MG63 (cell line): ENCODE measurements around the gene APOBEC3H. TPM values are rescaled to one million over a fixed set of nuclear protein-coding genes. Genes with fewer than 3 reads are reported as not detected.

Experiments used
- DNase-seq: peaks from one replicate; pipeline ENCODE4 v3.0.0-alpha.2; 2020
- H3K27me3 ChIP-seq: fragments of 250-450 bp; sonication (Bioruptor Pico); 2 replicates; pipeline ENCODE4 v1.5.1; 2020; ENCODE audit warnings: mild to moderate bottlenecking, moderate library complexity
- H3K36me3 ChIP-seq: fragments of 250-450 bp; sonication (Bioruptor Pico); 2 replicates; pipeline ENCODE4 v1.5.1; 2020; ENCODE audit warnings: mild to moderate bottlenecking, moderate library complexity
- H3K4me3 ChIP-seq: fragments of 250-450 bp; sonication (Bioruptor Pico); 2 replicates; pipeline ENCODE4 v1.5.1; 2020; ENCODE audit warnings: mild to moderate bottlenecking, moderate library complexity
- H3K9me3 ChIP-seq: fragments of 250-450 bp; sonication (Bioruptor Pico); 2 replicates; pipeline ENCODE4 v1.5.1; 2020; ENCODE audit warnings: mild to moderate bottlenecking, moderate library complexity
- total RNA-seq: library from RNA; depleted of rRNA; stranded (reverse); fragments of >200 nt; shearing (Covaris generic); gene quantifications from 2 replicates; pipeline ENCODE4 v1.2.3, GENCODE V29; 2014; ENCODE audit warnings: low replicate concordance

Gene APOBEC3H
- total RNA-seq, 1 experiment from 2014 or later: not detected

- Histone ChIP-seq H3K36me3 (no peaks in the 10 kb centered on the region), H3K27me3 (no peaks in the 10 kb centered on the region), H3K4me3 (no peak overlapping the region), H3K9me3 (no peaks in the 10 kb centered on the region)
- DNase-seq: no peak
These were observed 45.1 kb downstream of the APOBEC3H start for GRCh38 chr22:39142088-39142680.

GRCh38 chr22:39144101-39144767 lies 47.2 kb downstream of the APOBEC3H start:
- Histone ChIP-seq H3K4me3 (peak overlapping the region; percentile 81), H3K9me3 (no peaks in the 10 kb centered on the region)
- DNase-seq: peak; percentile 40

GRCh38 chr22:39146256-39147101 lies 49.4 kb downstream of the APOBEC3H start:
- no peak for DNase-seq
- Histone ChIP-seq H3K9me3 (no peaks in the 10 kb centered on the region), H3K27me3 (no peaks in the 10 kb centered on the region), H3K4me3 (no peak overlapping the region; the same call in 1 of the 2 replicates), H3K36me3 (no peaks in the 10 kb centered on the region)

More at GRCh38 chr22:39144101-39144767, 47.2 kb downstream of the APOBEC3H start:
- no peaks in the 10 kb centered on the region for H3K36me3 ChIP-seq
- H3K27me3 ChIP-seq: no peaks in the 10 kb centered on the region

- Histone ChIP-seq H3K9me3 (no peaks in the 10 kb centered on the region), H3K36me3 (no peaks in the 10 kb centered on the region), H3K4me3 (no peak overlapping the region), H3K27me3 (no peaks in the 10 kb centered on the region)
- DNase-seq: no peak
These were observed 50.4 kb downstream of the APOBEC3H start for GRCh38 chr22:39147335-39148025.

GRCh38 chr22:39148026-39148726 lies 51.1 kb downstream of the APOBEC3H start:
- Histone ChIP-seq H3K4me3 (no peak overlapping the region), H3K9me3 (no peaks in the 10 kb centered on the region), H3K36me3 (no peaks in the 10 kb centered on the region), H3K27me3 (peaks cover 2% of the 10 kb centered on the region)
- DNase-seq: no peak

GRCh38 chr22:39148727-39149535 lies 51.9 kb downstream of the APOBEC3H start:
- peak; percentile 27 for DNase-seq
- no peaks in the 10 kb centered on the region for H3K36me3 ChIP-seq

GRCh38 chr22:39149915-39150847 lies 53.1 kb downstream of the APOBEC3H start:
- Histone ChIP-seq H3K27me3 (peaks cover 21% of the 10 kb centered on the region), H3K36me3 (no peaks in the 10 kb centered on the region)
- DNase-seq: no peak

More at GRCh38 chr22:39148727-39149535, 51.9 kb downstream of the APOBEC3H start:
- H3K27me3 ChIP-seq: peaks cover 9% of the 10 kb centered on the region
- H3K4me3 ChIP-seq: no peak overlapping the region
- H3K9me3 ChIP-seq: no peaks in the 10 kb centered on the region

GRCh38 chr22:39150848-39151215 lies 53.8 kb downstream of the APOBEC3H start:
- Histone ChIP-seq H3K9me3 (no peaks in the 10 kb centered on the region), H3K4me3 (no peak overlapping the region), H3K36me3 (no peaks in the 10 kb centered on the region), H3K27me3 (peaks cover 24% of the 10 kb centered on the region)
- DNase-seq: no peak

More at GRCh38 chr22:39149915-39150847, 53.1 kb downstream of the APOBEC3H start:
- Histone ChIP-seq H3K4me3 (no peak overlapping the region), H3K9me3 (no peaks in the 10 kb centered on the region)

GRCh38 chr22:39151329-39151975 lies 54.4 kb downstream of the APOBEC3H start:
- no peak overlapping the region; the same call in 1 of the 2 replicates for H3K4me3 ChIP-seq
- no peaks in the 10 kb centered on the region for H3K9me3 ChIP-seq
- H3K27me3 ChIP-seq: peaks cover 24% of the 10 kb centered on the region
- no peak for DNase-seq
- no peaks in the 10 kb centered on the region for H3K36me3 ChIP-seq

GRCh38 chr22:39152024-39152510 lies 55.0 kb downstream of the APOBEC3H start:
- H3K9me3 ChIP-seq: no peaks in the 10 kb centered on the region
- DNase-seq: no peak

GRCh38 chr22:39152511-39153219 lies 55.6 kb downstream of the APOBEC3H start, which contains the start of gene CBX7:
CBX7 (minus strand) TSS chr22:39152680; CDS start chr22:39152444, 236 bp downstream.
- Histone ChIP-seq H3K9me3 (no peaks in the 10 kb centered on the region), H3K36me3 (no peaks in the 10 kb centered on the region), H3K27me3 (peaks cover 24% of the 10 kb centered on the region), H3K4me3 (peak within 1 kb of the TSS; percentile 58)
- peak; percentile 84 for DNase-seq

More at GRCh38 chr22:39152024-39152510, 55.0 kb downstream of the APOBEC3H start:
- H3K36me3 ChIP-seq: no peaks in the 10 kb centered on the region
- peaks cover 24% of the 10 kb centered on the region for H3K27me3 ChIP-seq
- peak overlapping the region; percentile 58 for H3K4me3 ChIP-seq

- Histone ChIP-seq H3K27me3 (peaks cover 24% of the 10 kb centered on the region), H3K9me3 (no peaks in the 10 kb centered on the region), H3K36me3 (no peaks in the 10 kb centered on the region), H3K4me3 (peak overlapping the region; percentile 58)
- no peak for DNase-seq
These were observed 56.2 kb downstream of the APOBEC3H start for GRCh38 chr22:39153220-39153717.
